Ishikawa (cell line): ENCODE data around the gene HEYL.

Source experiments
- CREB1 ChIP-seq: IDR thresholded peaks from 2 replicates; pipeline ENCODE4 v1.6.1; 2012; ENCODE audit warnings: low read depth
- EP300 ChIP-seq: IDR thresholded peaks from 2 replicates; pipeline ENCODE4 v1.6.1; 2012; ENCODE audit warnings: borderline replicate concordance
- RAD21 ChIP-seq: IDR thresholded peaks from 2 replicates; pipeline ENCODE4 v1.6.1; 2012; ENCODE audit warnings: low read depth
- TAF1 ChIP-seq: IDR thresholded peaks from 2 replicates; pipeline ENCODE4 v1.6.1; 2012; ENCODE audit warnings: low read depth, mild to moderate bottlenecking
- TCF12 ChIP-seq: IDR thresholded peaks from 2 replicates; pipeline ENCODE4 v1.6.1; 2012; ENCODE audit warnings: low read depth
- TEAD4 ChIP-seq: IDR thresholded peaks from 2 replicates; pipeline ENCODE4 v1.6.1; 2012
- USF1 ChIP-seq: IDR thresholded peaks from 2 replicates; pipeline ENCODE4 v1.6.1; 2012
- ZBTB7A ChIP-seq: IDR thresholded peaks from 2 replicates; pipeline ENCODE4 v1.6.1; 2012; ENCODE audit warnings: low read depth
- TF ChIP-seq, protein P1 (sequence below): IDR thresholded peaks from 2 replicates; pipeline ENCODE4 v1.6.1; 2012

DNA sequence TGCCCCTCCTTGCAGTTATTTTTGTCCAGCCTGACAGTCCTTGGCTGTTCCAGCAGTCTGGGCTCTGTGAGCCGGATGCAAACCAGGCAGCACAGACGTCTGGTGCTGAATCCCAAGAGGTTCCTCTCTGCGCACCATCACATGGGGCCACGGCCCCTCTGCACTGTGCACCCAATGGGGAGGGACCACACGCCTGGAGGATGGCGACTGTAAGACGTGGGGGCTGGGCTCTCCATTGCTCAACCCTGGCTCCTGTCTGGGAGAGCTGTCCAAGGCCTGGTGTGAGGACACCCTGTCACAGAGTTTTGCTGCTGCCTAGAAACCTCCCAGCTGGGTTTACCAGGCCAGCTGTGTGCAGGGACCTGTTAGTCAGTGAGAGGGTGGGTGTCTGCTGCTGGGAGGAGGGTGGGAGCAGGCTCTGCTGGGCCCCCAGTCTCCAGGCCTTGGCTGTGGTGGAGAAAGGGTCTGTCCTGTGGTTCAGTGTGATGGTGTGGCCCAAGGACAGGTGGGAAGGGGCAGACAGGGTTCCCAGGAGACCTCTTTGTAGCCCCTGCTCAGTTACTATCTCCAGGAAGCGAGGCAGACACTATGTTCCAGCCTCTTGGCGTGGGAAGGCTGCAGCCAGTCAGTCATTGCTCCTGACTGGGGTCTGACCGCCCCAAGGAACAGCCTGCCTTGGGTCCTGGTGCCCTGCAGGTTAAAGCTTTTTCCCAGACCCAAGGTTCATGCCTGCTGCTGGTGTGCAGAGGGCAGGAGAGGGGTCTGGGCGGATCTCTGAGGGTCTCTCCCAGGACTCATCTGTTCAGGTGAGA lies 13.8 kb downstream of the HEYL start:
- TF ChIP-seq TEAD4 (no peak), EP300 (no peak), TAF1 (no peak), TCF12 (no peak), CREB1 (no peak), ZBTB7A (no peak), RAD21 (no peak), USF1 (no peak)
- TF ChIP-seq, protein P1, sequence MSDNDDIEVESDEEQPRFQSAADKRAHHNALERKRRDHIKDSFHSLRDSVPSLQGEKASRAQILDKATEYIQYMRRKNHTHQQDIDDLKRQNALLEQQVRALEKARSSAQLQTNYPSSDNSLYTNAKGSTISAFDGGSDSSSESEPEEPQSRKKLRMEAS: no peak
